Natural killer cell (primary cell): ENCODE measurements around the gene ABCG4. TPM values are rescaled to one million over a fixed set of nuclear protein-coding genes. Genes with fewer than 3 reads are reported as not detected.

Experiments used
- ATAC-seq, 3 donors: fragments of 150-1000 bp in 2 of 3; fragments of 200-7000 bp in 1 of 3; cut with Tn5 transposase; 1 replicate in 1 of 3; 2 replicates in 2 of 3; pipeline ENCODE4 v1.10.0; 2021; ENCODE audit warnings: mild to moderate bottlenecking in 2 of 3, moderate library complexity in 2 of 3
- DNase-seq, 2 donors: peaks; one replicate each; pipeline versions ENCODE4 v3.0.0 to v3.0.0-alpha.2; 2013 to 2021; ENCODE audit warnings: mixed read lengths in 1 of 2
- H3K27ac ChIP-seq: one replicate; pipeline ENCODE4 v1.5.1; 2013; ENCODE audit warnings: mild to moderate bottlenecking, low read length
- H3K27me3 ChIP-seq: one replicate; pipeline ENCODE4 v1.6.1; 2013; ENCODE audit warnings: low read length; ENCODE audit not compliant: control insufficient read depth, insufficient read depth
- H3K36me3 ChIP-seq: one replicate; pipeline ENCODE4 v1.6.1; 2013; ENCODE audit warnings: low read length; ENCODE audit not compliant: control insufficient read depth, insufficient read depth
- H3K4me1 ChIP-seq: one replicate; pipeline ENCODE4 v1.6.1; 2013; ENCODE audit warnings: low read length; ENCODE audit not compliant: control insufficient read depth, insufficient read depth
- H3K4me3 ChIP-seq: one replicate; pipeline ENCODE4 v1.5.1; 2013; ENCODE audit warnings: low read length
- H3K9me3 ChIP-seq: one replicate; pipeline ENCODE4 v1.6.1; 2013; ENCODE audit warnings: low read length; ENCODE audit not compliant: control insufficient read depth, insufficient read depth
- H3K27ac Mint-ChIP-seq, 2 donors: one replicate each; pipeline ENCODE4 v1.8.0; 2022; ENCODE audit warnings: mild to moderate bottlenecking in 2 of 2, mixed read lengths in 2 of 2, moderate library complexity in 1 of 2
- H3K27me3 Mint-ChIP-seq, 2 donors: one replicate each; pipeline ENCODE4 v1.8.0; 2022; ENCODE audit warnings: low read depth in 2 of 2, mixed read lengths in 2 of 2
- H3K36me3 Mint-ChIP-seq: one replicate; pipeline ENCODE4 v1.8.0; 2022; ENCODE audit warnings: mixed read lengths
- H3K4me1 Mint-ChIP-seq, 2 donors: one replicate each; pipeline ENCODE4 v1.8.0; 2022; ENCODE audit warnings: mixed read lengths in 2 of 2
- H3K4me3 Mint-ChIP-seq: one replicate; pipeline ENCODE4 v1.8.0; 2022; ENCODE audit warnings: mild to moderate bottlenecking, moderate library complexity, mixed read lengths
- H3K9me3 Mint-ChIP-seq, 2 donors: one replicate each; pipeline ENCODE4 v1.8.0; 2022; ENCODE audit warnings: mixed read lengths in 2 of 2
- CTCF ChIP-seq: fragments of 200-600 bp; IDR thresholded peaks from one replicate; pipeline ENCODE4 v1.8.0; 2022; ENCODE audit warnings: antibody characterized with exemption
- WGBS: methylation state at CpG from one replicate; pipeline ENCODE4 v1.1.7; 2013; ENCODE audit warnings: missing lambda C conversion rate; ENCODE audit not compliant: insufficient coverage; 5-methylcytosine and 5-hydroxymethylcytosine counted together
- intact Hi-C: fragments of 100-400 bp; cut with micrococcal nuclease; formaldehyde crosslinking; loops from one replicate; pipeline ENCODE4 v1.14.2; 2022
- total RNA-seq, 4 donors: library from RNA; stranded (reverse); fragments of 120-200 nt in 1 of 4; gene quantifications; one replicate each; pipeline versions ENCODE4 v1.2.3 to v1.2.4, GENCODE V29; 2013 to 2022

The ABCG4 gene
- total RNA-seq, 3 donors from 2014 or later (not counting 1 experiment from before 2014, with no cell fraction given), result 0.09 TPM; not detected in 2

- H3K27ac ChIP-seq, result no peak overlapping the region
- H3K9me3 ChIP-seq, result no peaks in the 10 kb centered on the region
- H3K27me3 ChIP-seq, result no peaks in the 10 kb centered on the region
- no peak overlapping the region for H3K27ac Mint-ChIP-seq
- ATAC-seq (no peak), DNase-seq (no peak)
- H3K36me3 Mint-ChIP-seq, result peaks cover 6% of the 10 kb centered on the region
- no peaks in the 10 kb centered on the region for H3K9me3 Mint-ChIP-seq
- peaks cover 12% of the 10 kb centered on the region for H3K4me1 ChIP-seq
- peaks cover 49% of the 10 kb centered on the region for H3K36me3 ChIP-seq
- H3K4me1 Mint-ChIP-seq, result peaks cover 13 to 17% of the 10 kb centered on the region in 2 donors
- intact Hi-C loops, result no loop called here
- H3K4me3 ChIP-seq, result no peak overlapping the region
- no peak overlapping the region for H3K4me3 Mint-ChIP-seq
- no peak for TF ChIP-seq CTCF
- WGBS, result 98% methylated on average over 4 of the region's 5 CpGs
- no peaks in the 10 kb centered on the region for H3K27me3 Mint-ChIP-seq
These were observed 34.5 kb upstream of the ABCG4 start for GRCh38 chr11:119114351-119114750.

GRCh38 chr11:119115484-119116234, 33.2 kb upstream of the ABCG4 start:
- H3K9me3 ChIP-seq, result no peaks in the 10 kb centered on the region
- no peak for TF ChIP-seq CTCF
- peak overlapping the region in 1 of 2 donors; percentile 63 for H3K27ac Mint-ChIP-seq
- DNase-seq (peak in 1 of 2 donors; percentile 70), ATAC-seq (no peak)
- H3K4me3 ChIP-seq, result no peak overlapping the region
- intact Hi-C loops, result no loop called here
- no peaks in the 10 kb centered on the region for H3K9me3 Mint-ChIP-seq
- H3K4me3 Mint-ChIP-seq, result no peak overlapping the region
- H3K27ac ChIP-seq, result no peak overlapping the region
- no peaks in the 10 kb centered on the region for H3K27me3 Mint-ChIP-seq
- H3K4me1 ChIP-seq, result peaks cover 9% of the 10 kb centered on the region
- peaks cover 6% of the 10 kb centered on the region for H3K36me3 Mint-ChIP-seq
- H3K27me3 ChIP-seq, result no peaks in the 10 kb centered on the region
- H3K36me3 ChIP-seq, result peaks cover 49% of the 10 kb centered on the region
- 64% methylated on average over 24 of the region's 24 CpGs for WGBS
- peaks cover 7 to 12% of the 10 kb centered on the region in 2 donors for H3K4me1 Mint-ChIP-seq

GRCh38 chr11:119116235-119116594, 32.6 kb upstream of the ABCG4 start:
- no peak overlapping the region for H3K4me3 ChIP-seq
- intact Hi-C loops, result no loop called here
- WGBS, result 96% methylated on average over 9 of the region's 10 CpGs
- no peak for TF ChIP-seq CTCF
- Mint-ChIP-seq H3K27me3 (no peaks in the 10 kb centered on the region), H3K27ac (peak overlapping the region in 1 of 2 donors; percentile 63), H3K36me3 (peaks cover 6% of the 10 kb centered on the region), H3K4me3 (no peak overlapping the region), H3K9me3 (no peaks in the 10 kb centered on the region), H3K4me1 (peaks cover 12 to 18% of the 10 kb centered on the region in 2 donors)
- H3K9me3 ChIP-seq, result no peaks in the 10 kb centered on the region
- no peak overlapping the region for H3K27ac ChIP-seq
- H3K36me3 ChIP-seq, result peaks cover 44% of the 10 kb centered on the region
- H3K4me1 ChIP-seq, result peaks cover 13% of the 10 kb centered on the region
- DNase-seq, result no peak
- no peak for ATAC-seq
- H3K27me3 ChIP-seq, result no peaks in the 10 kb centered on the region

DNA sequence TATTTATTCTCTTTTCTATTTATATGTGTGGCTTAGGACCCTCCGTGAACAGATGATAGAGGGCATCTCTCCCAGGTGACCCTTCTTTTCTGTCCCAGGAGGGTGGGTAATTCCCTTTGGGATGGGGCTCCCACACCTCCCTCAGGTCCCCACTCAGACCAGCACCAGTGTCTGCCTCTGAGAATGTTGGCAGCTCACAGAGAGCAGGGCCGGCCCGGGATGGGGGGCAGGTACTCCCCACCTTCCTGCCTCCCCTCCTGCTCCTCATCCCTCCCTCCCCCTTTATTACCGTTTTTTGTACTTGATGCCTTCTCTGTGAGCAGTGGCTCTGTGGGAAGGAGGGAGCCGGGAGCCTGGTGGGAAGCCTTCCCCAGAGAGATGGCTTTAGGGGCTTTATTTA, 32.3 kb upstream of the ABCG4 start:
- 96% methylated on average over 5 of the region's 5 CpGs for WGBS
- Histone ChIP-seq H3K9me3 (no peaks in the 10 kb centered on the region), H3K27ac (no peak overlapping the region), H3K4me3 (no peak overlapping the region), H3K27me3 (no peaks in the 10 kb centered on the region), H3K36me3 (peaks cover 40% of the 10 kb centered on the region), H3K4me1 (peaks cover 13% of the 10 kb centered on the region)
- Mint-ChIP-seq H3K9me3 (no peaks in the 10 kb centered on the region), H3K4me3 (no peak overlapping the region), H3K4me1 (peaks cover 14 to 21% of the 10 kb centered on the region in 2 donors), H3K27me3 (no peaks in the 10 kb centered on the region), H3K27ac (no peak overlapping the region), H3K36me3 (peaks cover 6% of the 10 kb centered on the region)
- TF ChIP-seq CTCF, result no peak
- intact Hi-C loops, result no loop called here
- no peak for ATAC-seq
- DNase-seq, result no peak
